Liver (tissue), 9 donors: Measurements from ENCODE around the gene LOXL3. TPM values are rescaled to one million over a fixed set of nuclear protein-coding genes. Genes with fewer than 3 reads are reported as not detected.

Experiments used
- DNase-seq: peaks from one replicate; pipeline ENCODE4 v3.0.0-alpha.2; 2017; ENCODE audit warnings: low spot score
- H3K27ac ChIP-seq, 2 donors: one replicate each; pipeline ENCODE4 v1.7.0; 2013; ENCODE audit warnings: inconsistent platforms in 2 of 2, low read length in 2 of 2, control low read depth in 1 of 2, low read depth in 1 of 2, mild to moderate bottlenecking in 1 of 2
- H3K27me3 ChIP-seq, 4 donors: one replicate each; pipeline versions ENCODE4 v1.6.1 to v1.7.0; 2013; ENCODE audit warnings: low read length in 3 of 4, inconsistent platforms in 1 of 4, mild to moderate bottlenecking in 1 of 4, moderate library complexity in 1 of 4; ENCODE audit not compliant: control insufficient read depth in 4 of 4, insufficient read depth in 4 of 4
- H3K36me3 ChIP-seq, 4 donors: one replicate each; pipeline versions ENCODE4 v1.6.1 to v1.7.0; 2013; ENCODE audit warnings: low read length in 3 of 4, mild to moderate bottlenecking in 3 of 4, low read depth in 1 of 4, moderate library complexity in 1 of 4; ENCODE audit not compliant: control insufficient read depth in 4 of 4, insufficient read depth in 3 of 4
- H3K4me1 ChIP-seq, 4 donors: one replicate each; pipeline versions ENCODE4 v1.6.1 to v1.7.0; 2013; ENCODE audit warnings: low read length in 3 of 4, mild to moderate bottlenecking in 3 of 4, moderate library complexity in 1 of 4; ENCODE audit not compliant: control insufficient read depth in 4 of 4, insufficient read depth in 4 of 4
- H3K4me3 ChIP-seq, 3 donors: one replicate each; pipeline versions ENCODE4 v1.6.1 to v1.7.0; 2013; ENCODE audit warnings: low read length in 3 of 3, control low read depth in 1 of 3, low read depth in 1 of 3, mild to moderate bottlenecking in 1 of 3
- H3K9ac ChIP-seq, 2 donors: one replicate each; pipeline ENCODE4 v1.7.0; 2013; ENCODE audit warnings: low read length in 2 of 2, mild to moderate bottlenecking in 2 of 2, moderate library complexity in 2 of 2, control low read depth in 1 of 2, low read depth in 1 of 2
- H3K9me3 ChIP-seq, 4 donors: one replicate each; pipeline versions ENCODE4 v1.6.1 to v1.7.0; 2013; ENCODE audit warnings: low read length in 3 of 4; ENCODE audit not compliant: control insufficient read depth in 4 of 4
- EGR1 ChIP-seq, 2 donors: IDR thresholded peaks; 2 replicates each; pipeline ENCODE4 v1.6.1; 2016 to 2018; ENCODE audit warnings: antibody characterized with exemption in 2 of 2, low read depth in 2 of 2
- FOXA1 ChIP-seq: IDR thresholded peaks from 2 replicates; pipeline ENCODE4 v1.6.1; 2016; ENCODE audit warnings: antibody characterized with exemption
- HNF4A ChIP-seq, 2 donors: conservative IDR thresholded peaks; 2 replicates each; pipeline ENCODE4 v1.6.1; 2016; ENCODE audit warnings: antibody characterized with exemption in 2 of 2, mild to moderate bottlenecking in 2 of 2
- JUND ChIP-seq, 2 donors: IDR thresholded peaks; 2 replicates each; pipeline ENCODE4 v1.6.1; 2016; ENCODE audit warnings: antibody characterized with exemption in 2 of 2
- NR2F2 ChIP-seq: IDR thresholded peaks from 2 replicates; pipeline ENCODE4 v1.6.1; 2016; ENCODE audit warnings: antibody characterized with exemption
- YY1 ChIP-seq: IDR thresholded peaks from 2 replicates; pipeline ENCODE4 v1.6.1; 2016; ENCODE audit warnings: antibody characterized with exemption, mild to moderate bottlenecking
- WGBS: extraction: QIAGEN DNeasy Blood & Tissue Kit; methylation state at CpG from one replicate; pipeline ENCODE4 v1.1.7; 2013; 5-methylcytosine and 5-hydroxymethylcytosine counted together
- polyA plus RNA-seq, 2 donors: library from polyadenylated mRNA; stranded (reverse) in 1 of 2; unstranded in 1 of 2; fragments of 200-250 nt in 1 of 2; fragments of >200 nt in 1 of 2; fragmentation: Nextera tagmentation in 1 of 2; extraction: Ambion mirVana in 1 of 2; gene quantifications; one replicate each; pipeline versions ENCODE4 v1.2.1 to v1.2.3, GENCODE V29; 2013 to 2015
- total RNA-seq, 2 donors: library from RNA; depleted of rRNA; stranded (reverse); fragments of >200 nt; gene quantifications; one replicate each; pipeline ENCODE4 v1.2.3, GENCODE V29; 2014
- TF ChIP-seq, protein P1 (sequence below): fragments of 150-350 bp; IDR thresholded peaks from 2 replicates; pipeline ENCODE4 v1.5.1; 2017; ENCODE audit warnings: improper control_type of control experiment, low read depth, low read length; ENCODE audit not compliant: missing input control
- donor health status: healthy.
- donor health status: healthy.
- donor health status: healthy.
- donor health status: healthy.
- donor health status: healthy.

The LOXL3 gene
- total and polyA plus RNA-seq, 4 donors = 0.31 to 2.8 (median 1.3) TPM

DNA sequence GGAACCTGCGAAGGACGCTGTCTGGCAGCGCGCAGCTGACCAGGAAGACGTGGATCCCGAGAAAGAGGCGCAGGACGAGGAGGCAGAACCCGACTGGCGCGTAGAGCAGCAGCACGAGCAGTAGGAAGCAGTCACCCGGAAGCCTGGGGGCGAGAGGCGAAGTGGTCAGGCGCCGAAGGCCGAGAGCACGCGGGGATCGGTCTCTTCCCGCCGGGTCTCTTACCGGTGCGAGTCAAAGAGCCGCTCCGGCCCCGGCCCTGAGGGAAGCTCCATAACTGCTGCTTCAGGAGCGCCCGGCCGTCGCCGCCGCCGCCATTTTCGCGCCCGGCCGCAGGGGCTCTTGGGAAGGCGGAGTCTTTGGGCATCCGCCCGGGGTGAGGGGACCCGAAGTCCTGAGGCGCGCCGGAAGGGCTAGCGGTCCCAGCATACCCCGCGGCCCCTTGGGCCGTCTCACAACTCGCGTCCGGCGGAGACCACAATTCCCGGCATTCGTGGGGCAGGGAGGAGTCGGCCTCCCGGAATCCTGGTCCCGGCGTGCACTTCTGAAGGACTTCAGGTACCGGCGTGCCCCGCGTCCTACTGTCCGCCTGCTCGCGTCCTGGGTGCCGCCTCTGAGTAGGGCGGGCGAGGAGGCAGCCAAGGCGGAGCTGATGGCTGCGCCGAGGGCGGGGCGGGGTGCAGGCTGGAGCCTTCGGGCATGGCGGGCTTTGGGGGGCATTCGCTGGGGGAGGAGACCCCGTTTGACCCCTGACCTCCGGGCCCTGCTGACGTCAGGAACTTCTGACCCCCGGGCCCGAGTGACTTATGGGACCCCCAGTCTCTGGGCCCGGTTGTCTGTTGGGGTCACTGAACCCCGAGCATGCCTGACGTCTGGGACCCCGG, 24.1 kb downstream of the LOXL3 start, which contains the start of the genes AUP1 and HTRA2 (continued):
- TF ChIP-seq, protein P1, sequence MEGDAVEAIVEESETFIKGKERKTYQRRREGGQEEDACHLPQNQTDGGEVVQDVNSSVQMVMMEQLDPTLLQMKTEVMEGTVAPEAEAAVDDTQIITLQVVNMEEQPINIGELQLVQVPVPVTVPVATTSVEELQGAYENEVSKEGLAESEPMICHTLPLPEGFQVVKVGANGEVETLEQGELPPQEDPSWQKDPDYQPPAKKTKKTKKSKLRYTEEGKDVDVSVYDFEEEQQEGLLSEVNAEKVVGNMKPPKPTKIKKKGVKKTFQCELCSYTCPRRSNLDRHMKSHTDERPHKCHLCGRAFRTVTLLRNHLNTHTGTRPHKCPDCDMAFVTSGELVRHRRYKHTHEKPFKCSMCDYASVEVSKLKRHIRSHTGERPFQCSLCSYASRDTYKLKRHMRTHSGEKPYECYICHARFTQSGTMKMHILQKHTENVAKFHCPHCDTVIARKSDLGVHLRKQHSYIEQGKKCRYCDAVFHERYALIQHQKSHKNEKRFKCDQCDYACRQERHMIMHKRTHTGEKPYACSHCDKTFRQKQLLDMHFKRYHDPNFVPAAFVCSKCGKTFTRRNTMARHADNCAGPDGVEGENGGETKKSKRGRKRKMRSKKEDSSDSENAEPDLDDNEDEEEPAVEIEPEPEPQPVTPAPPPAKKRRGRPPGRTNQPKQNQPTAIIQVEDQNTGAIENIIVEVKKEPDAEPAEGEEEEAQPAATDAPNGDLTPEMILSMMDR = no peak
- TF ChIP-seq NR2F2 = peak; percentile 73

DNA sequence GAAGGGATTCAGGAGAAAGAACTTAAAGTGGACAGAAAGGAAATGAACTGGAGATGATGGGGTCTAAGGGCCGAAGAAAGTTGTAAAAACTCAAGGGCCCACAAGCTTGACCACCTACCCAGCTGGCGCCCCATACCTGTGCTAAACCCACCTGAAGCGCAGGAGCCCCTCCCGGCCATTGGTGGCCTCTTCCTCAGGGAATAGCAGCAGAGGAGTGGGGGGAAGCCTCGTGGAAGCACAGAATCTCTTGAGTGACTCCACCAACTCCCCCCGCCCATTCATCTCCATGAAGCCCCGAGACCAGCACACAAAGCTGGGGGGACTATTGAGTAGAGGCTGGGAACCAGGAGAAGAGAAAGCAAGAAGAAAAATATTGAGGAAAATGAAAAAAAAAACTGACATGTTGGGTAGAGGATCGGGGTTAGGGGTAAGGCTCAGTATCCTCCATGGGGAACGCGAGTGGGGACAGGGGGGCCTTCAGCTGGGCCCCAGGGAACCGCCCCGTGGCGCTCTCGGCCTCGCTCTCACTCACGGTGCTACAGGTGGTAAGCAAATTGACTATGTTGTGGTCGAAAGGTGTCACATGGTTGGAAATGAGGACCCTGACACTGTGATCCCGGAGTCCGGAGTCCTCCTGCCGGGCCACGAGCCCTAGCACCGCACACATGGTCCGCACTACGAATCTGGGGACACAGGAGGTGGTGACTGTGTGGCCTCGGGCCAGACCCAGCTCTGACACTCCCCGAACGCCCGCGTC, 25.0 kb downstream of the LOXL3 start:
- Histone ChIP-seq H3K27ac (peak overlapping the region; percentile 80 to 85), H3K9me3 (no peaks in the 10 kb centered on the region), H3K4me3 (peak overlapping the region; percentile 67 to 100 (median 97)), H3K36me3 (peaks cover 9 to 26% (median 17%) of the 10 kb centered on the region in 4 donors), H3K9ac (peak overlapping the region; percentile 74 to 86), H3K27me3 (no peaks in the 10 kb centered on the region), H3K4me1 (peaks cover 8 to 26% (median 19%) of the 10 kb centered on the region in 4 donors)
- TF ChIP-seq NR2F2 (no peak), HNF4A (conservative IDR thresholded peaks at IDR 0.05) (peak; percentile 38 to 61), EGR1 (IDR thresholded peaks at IDR 0.05; ENCODE audit: low read depth in 2 of 2) (no peak)
- DNase-seq = no peak
- WGBS = 16% methylated on average over 29 of the region's 29 CpGs

DNA sequence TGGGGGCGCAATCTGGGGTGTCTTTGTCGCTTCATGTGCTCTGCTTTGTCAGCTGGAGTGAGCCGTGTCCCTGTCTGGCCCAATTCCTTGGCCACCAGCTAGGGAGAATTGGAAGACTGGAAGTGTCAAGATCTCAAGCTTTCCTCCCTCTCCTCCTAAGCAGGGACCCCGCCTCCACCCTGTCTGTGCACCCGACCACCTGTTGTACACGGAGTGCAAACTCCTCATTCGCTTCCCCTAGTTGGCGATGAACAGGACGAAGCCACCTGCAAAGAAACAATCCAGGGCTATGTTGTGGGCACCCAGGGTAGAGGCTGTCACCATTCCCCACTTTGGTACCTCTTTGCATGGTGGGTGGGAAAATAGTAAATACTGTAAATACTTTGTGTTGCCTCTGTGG, 26.0 kb downstream of the LOXL3 start:
- TF ChIP-seq JUND (IDR thresholded peaks at IDR 0.05) (no peak), EGR1 (IDR thresholded peaks at IDR 0.05; ENCODE audit: low read depth in 2 of 2) (no peak)
- peaks cover 9 to 20% (median 17%) of the 10 kb centered on the region in 4 donors for H3K36me3 ChIP-seq
- no peaks in the 10 kb centered on the region for H3K27me3 ChIP-seq
- peaks cover 8 to 26% (median 19%) of the 10 kb centered on the region in 4 donors for H3K4me1 ChIP-seq
- DNase-seq = no peak
- H3K27ac ChIP-seq = no peak overlapping the region
- no peak overlapping the region for H3K9ac ChIP-seq
- 96% methylated on average over 9 of the region's 9 CpGs for WGBS
- no peaks in the 10 kb centered on the region for H3K9me3 ChIP-seq
- no peak overlapping the region for H3K4me3 ChIP-seq

DNA sequence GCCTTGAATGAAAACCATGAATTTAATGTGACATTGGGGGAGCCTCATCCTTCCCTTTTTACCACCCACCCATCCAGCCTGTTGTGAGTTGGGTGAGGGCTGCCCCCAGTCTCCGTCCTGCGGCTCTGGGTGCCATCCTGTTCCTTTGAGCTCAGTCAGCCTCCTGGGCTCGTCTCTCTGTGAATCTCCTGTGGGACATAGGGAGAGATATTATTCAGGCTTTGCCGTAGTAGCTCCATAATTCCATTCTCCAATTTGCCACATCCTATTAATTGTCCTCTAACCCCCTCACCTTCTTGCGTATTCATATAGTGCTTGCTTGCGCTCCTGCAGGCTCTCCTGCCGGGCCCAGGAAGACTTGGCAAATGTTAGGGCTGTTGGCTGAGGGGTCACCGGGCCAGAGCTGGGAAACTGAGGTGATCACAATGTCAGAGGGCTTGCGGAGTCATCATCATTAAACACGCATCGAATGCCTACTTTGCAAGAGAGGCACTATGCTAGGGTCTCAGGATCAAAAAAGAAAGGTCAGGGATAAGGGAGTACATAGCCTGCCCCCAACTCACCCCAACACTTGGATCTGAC, 27.0 kb downstream of the LOXL3 start:
- Histone ChIP-seq H3K27ac (no peak overlapping the region), H3K27me3 (no peaks in the 10 kb centered on the region), H3K4me3 (no peak overlapping the region), H3K4me1 (peaks cover 8 to 26% (median 19%) of the 10 kb centered on the region in 4 donors), H3K9me3 (no peaks in the 10 kb centered on the region), H3K36me3 (peaks cover 9 to 20% (median 17%) of the 10 kb centered on the region in 4 donors), H3K9ac (no peak overlapping the region)
- DNase-seq = no peak
- no peak for TF ChIP-seq YY1
- TF ChIP-seq FOXA1 = no peak
- TF ChIP-seq, protein P1 = no peak
- TF ChIP-seq NR2F2 = no peak
- TF ChIP-seq HNF4A (conservative IDR thresholded peaks at IDR 0.05) = no peak
- no peak for TF ChIP-seq JUND (IDR thresholded peaks at IDR 0.05)
- TF ChIP-seq EGR1 (IDR thresholded peaks at IDR 0.05; ENCODE audit: low read depth in 2 of 2) = no peak
- 97% methylated on average over 11 of the region's 11 CpGs for WGBS
